HepG2 (cell line): ENCODE measurements around the gene PELI1.

ENCODE experiments used
- CAMTA2 ChIP-seq: sonication (generic); formaldehyde crosslinking; IDR thresholded peaks from 2 replicates; pipeline ENCODE4 v1.4.0; 2020; ENCODE audit warnings: mild to moderate bottlenecking, missing genetic modification reagents, borderline replicate concordance
- CC2D1A ChIP-seq: sonication (generic); formaldehyde crosslinking; IDR thresholded peaks from 2 replicates; pipeline ENCODE4 v1.8.1; 2023; ENCODE audit warnings: mild to moderate bottlenecking, missing genetic modification reagents
- NR3C1 ChIP-seq: sonication (generic); formaldehyde crosslinking; IDR thresholded peaks from 2 replicates; pipeline ENCODE4 v1.4.0; 2020; ENCODE audit warnings: missing genetic modification reagents
- PHF20 ChIP-seq: sonication (generic); formaldehyde crosslinking; IDR thresholded peaks from 2 replicates; pipeline ENCODE4 v1.5.0; 2020; ENCODE audit warnings: mild to moderate bottlenecking, missing genetic modification reagents
- RBM22 ChIP-seq: fragments of 200-400 bp; formaldehyde crosslinking; optimal IDR thresholded peaks from 2 replicates; pipeline ENCODE3; 2017; ENCODE audit warnings: mild to moderate bottlenecking, low read length, moderate library complexity
- ZNF274 ChIP-seq: sonication (generic); formaldehyde crosslinking; IDR thresholded peaks from 2 replicates; pipeline ENCODE4 v1.5.1; 2020; ENCODE audit warnings: mild to moderate bottlenecking, missing genetic modification reagents
- ZNF446 ChIP-seq: sonication (generic); formaldehyde crosslinking; IDR thresholded peaks from 2 replicates; pipeline ENCODE4 v1.5.0; 2020; ENCODE audit warnings: mild to moderate bottlenecking, missing genetic modification reagents
- TF ChIP-seq, protein P1 (sequence below): sonication (generic); formaldehyde crosslinking; IDR thresholded peaks from 2 replicates; pipeline ENCODE4 v1.5.0; 2020; ENCODE audit warnings: mild to moderate bottlenecking, missing genetic modification reagents, moderate library complexity
- TF ChIP-seq, protein P2 (sequence below): sonication (generic); formaldehyde crosslinking; IDR thresholded peaks from 2 replicates; pipeline ENCODE4 v1.5.1; 2020; ENCODE audit warnings: missing genetic modification reagents, mild to moderate bottlenecking, borderline replicate concordance

DNA sequence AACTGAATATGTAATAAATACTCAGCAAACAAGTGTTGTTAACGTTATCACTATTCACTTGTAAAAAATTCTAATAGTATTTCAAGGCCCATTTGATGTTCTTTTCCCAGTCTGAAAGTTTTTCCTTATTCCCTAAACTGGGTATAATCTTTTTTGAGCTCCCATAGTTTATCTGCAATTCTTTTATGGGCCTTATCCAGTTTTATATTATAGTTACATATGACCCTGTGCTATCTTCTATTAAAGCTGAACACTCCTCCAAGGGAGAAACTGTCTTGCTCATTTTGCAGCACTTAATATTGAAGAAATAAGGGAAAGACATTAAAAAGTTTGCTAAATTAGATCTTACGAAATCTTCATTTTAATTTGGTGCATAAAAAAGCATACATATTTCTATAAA lies 13.9 kb downstream of the PELI1 start:
- TF ChIP-seq ZNF446 (CRISPR knock-in tag) (no peak), CC2D1A (CRISPR knock-in tag) (no peak), RBM22 (no peak), ZNF274 (CRISPR knock-in tag) (no peak), NR3C1 (CRISPR knock-in tag) (no peak), CAMTA2 (CRISPR knock-in tag) (no peak), PHF20 (no peak)
- TF ChIP-seq, protein P1, sequence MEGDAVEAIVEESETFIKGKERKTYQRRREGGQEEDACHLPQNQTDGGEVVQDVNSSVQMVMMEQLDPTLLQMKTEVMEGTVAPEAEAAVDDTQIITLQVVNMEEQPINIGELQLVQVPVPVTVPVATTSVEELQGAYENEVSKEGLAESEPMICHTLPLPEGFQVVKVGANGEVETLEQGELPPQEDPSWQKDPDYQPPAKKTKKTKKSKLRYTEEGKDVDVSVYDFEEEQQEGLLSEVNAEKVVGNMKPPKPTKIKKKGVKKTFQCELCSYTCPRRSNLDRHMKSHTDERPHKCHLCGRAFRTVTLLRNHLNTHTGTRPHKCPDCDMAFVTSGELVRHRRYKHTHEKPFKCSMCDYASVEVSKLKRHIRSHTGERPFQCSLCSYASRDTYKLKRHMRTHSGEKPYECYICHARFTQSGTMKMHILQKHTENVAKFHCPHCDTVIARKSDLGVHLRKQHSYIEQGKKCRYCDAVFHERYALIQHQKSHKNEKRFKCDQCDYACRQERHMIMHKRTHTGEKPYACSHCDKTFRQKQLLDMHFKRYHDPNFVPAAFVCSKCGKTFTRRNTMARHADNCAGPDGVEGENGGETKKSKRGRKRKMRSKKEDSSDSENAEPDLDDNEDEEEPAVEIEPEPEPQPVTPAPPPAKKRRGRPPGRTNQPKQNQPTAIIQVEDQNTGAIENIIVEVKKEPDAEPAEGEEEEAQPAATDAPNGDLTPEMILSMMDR (CRISPR knock-in tag) = no peak
- TF ChIP-seq, protein P2, sequence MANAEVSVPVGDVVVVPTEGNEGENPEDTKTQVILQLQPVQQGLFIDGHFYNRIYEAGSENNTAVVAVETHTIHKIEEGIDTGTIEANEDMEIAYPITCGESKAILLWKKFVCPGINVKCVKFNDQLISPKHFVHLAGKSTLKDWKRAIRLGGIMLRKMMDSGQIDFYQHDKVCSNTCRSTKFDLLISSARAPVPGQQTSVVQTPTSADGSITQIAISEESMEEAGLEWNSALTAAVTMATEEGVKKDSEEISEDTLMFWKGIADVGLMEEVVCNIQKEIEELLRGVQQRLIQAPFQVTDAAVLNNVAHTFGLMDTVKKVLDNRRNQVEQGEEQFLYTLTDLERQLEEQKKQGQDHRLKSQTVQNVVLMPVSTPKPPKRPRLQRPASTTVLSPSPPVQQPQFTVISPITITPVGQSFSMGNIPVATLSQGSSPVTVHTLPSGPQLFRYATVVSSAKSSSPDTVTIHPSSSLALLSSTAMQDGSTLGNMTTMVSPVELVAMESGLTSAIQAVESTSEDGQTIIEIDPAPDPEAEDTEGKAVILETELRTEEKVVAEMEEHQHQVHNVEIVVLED = no peak
